ENCODE data around the gene KIF18B.

The KIF18B gene

DNA sequence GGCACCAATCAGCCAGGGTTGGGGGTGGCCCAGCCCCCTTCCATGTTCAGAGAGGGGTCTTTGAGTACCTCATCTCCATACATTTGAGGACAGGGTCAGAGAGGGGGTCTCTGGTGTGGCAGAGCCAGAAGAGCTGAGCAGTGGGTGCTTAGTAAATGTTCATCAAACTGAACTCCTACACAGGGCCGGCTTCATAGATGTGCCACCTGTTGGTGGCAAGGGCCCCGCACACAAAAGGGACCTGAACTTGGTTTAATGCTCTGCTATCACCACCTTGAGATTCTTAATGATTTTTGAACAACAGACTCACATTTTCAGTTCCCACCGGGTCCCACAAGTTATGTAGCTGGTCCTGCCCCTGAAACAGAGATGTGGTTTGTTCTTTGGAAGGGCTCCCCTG, 29.5 kb upstream of the KIF18B start:
- DNase-seq = no peak
- Mint-ChIP-seq H3K4me3 (no peak overlapping the region), H3K4me1 (peaks cover 9% of the 10 kb centered on the region), H3K9me3 (no peaks in the 10 kb centered on the region), H3K27ac (no peak overlapping the region), H3K27me3 (peaks cover 44% of the 10 kb centered on the region)
- no peak for ATAC-seq

DNA sequence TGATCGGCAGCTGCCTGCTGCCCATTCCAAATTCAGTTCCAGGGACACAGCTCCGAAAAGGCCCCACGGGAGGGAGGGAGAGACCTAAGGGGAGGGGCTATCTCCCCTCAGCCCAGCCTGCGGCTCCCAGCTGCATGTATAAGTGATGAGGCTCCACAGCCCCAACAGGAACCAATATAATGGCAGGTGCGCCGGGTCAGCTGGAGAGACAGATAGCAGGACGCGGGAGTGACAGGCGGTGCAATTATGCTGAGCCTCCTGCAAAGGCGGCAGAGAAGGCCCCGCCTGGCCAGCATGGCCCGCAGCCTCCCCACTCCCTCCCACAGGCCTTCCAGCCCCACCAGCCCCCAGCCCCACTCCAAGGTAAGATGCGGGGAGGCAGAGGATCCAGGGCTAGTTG, 28.6 kb upstream of the KIF18B start:
- no peak overlapping the region for H3K4me3 Mint-ChIP-seq
- H3K9me3 Mint-ChIP-seq = no peaks in the 10 kb centered on the region
- peaks cover 17% of the 10 kb centered on the region for H3K4me1 Mint-ChIP-seq
- no peak for DNase-seq
- H3K27ac Mint-ChIP-seq = no peak overlapping the region
- peaks cover 49% of the 10 kb centered on the region for H3K27me3 Mint-ChIP-seq
- ATAC-seq = no peak

DNA sequence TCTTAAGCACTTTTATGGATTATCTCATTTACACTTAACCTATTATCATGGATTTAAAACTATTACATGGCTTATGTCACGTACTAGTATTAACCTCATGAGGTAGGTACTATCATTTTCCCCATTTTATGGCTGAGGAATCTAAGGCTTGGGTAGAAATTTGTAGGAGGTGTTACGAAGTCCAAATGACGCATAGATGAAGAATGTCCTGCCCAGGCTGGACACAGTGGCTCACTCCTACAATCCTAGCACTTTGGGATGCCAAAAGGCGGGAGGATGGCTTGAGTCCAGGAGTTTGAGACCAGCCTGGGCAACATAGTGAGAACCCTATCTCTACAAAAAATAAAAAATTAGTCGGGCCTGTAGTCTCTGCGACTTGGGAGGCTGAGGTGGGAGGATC, 25.4 kb upstream of the KIF18B start:
- no peak for ATAC-seq
- Mint-ChIP-seq H3K27me3 (peaks cover 58% of the 10 kb centered on the region), H3K4me1 (peaks cover 43% of the 10 kb centered on the region), H3K27ac (peak overlapping the region in 1 of 2 donors; percentile 89), H3K9me3 (no peaks in the 10 kb centered on the region), H3K4me3 (peak overlapping the region in 1 of 2 donors; percentile 46)
- no peak for DNase-seq

DNA sequence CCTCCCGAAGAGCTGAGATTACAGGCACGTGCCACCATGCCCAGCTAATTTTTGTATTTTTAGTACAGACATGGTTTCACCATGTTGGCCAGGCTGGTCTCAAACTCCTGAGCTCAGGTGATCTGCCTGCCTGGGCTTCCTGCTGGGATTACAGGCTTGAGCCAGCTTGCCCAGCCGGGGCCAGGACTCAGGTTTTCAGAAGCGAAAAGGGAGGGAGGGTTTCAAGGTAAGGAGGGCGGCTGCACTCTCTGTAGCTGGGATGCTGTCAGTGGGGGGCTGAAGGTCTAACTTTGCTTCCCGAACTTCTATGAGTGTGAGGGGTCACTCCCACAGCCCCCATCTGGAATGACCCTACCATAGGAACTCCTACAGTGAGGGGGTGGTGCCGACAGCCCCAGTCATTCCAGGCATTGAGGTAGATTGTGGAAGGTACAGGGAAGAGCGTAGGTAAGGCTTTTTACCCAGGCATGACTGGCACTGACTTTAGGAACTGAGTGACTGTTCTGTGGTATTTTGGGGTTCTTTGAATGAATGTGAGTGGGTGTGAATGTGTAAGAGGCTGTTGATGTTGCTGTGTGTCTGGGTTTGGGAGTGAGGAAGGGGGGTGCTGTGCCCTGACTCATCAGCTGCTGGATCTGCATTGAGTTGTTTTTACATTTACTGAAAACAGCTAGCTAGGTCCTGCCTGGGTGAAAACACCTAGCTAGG, 24.4 kb upstream of the KIF18B start:
- peak; percentile 52 to 72 for DNase-seq
- Mint-ChIP-seq H3K4me1 (peaks cover 47% of the 10 kb centered on the region), H3K9me3 (no peaks in the 10 kb centered on the region), H3K27me3 (peaks cover 53% of the 10 kb centered on the region), H3K4me3 (no peak overlapping the region), H3K27ac (peak overlapping the region in 1 of 2 donors; percentile 8)
- ATAC-seq = peak; percentile 80

DNA sequence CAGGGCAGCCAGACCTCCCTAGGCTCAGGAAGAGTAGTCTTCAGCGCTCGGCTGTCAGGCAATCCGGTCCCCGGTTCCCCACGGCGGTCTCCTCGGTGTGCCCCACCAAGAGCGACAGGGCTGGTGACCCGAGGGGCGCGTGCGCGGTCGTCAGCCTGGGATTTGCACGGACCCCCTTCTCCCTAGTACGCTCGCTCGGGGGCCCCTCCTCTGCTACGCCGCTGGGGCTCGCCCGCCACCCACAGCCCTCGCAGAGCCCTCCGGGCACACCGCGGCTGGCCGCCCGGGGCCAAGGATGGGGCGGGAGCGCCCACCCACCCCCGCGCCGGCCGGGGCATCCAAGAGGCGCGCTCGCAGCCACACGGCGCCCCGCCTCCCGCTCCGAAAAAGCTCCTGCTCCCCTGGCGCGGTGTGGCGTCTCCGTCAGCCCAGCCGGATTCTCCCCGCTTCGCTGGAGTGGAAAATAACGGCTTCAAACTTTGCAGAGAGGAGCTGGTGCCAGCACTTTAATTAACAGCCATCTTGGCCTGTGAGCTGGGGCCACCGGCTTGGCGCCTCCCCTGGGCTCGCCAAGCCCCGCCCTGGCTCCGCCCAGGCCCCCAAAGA, 22.7 kb upstream of the KIF18B start:
- DNase-seq (peak in 1 of 2 donors; percentile 36), ATAC-seq (no peak)
- Mint-ChIP-seq H3K9me3 (no peaks in the 10 kb centered on the region), H3K4me1 (peaks cover 50% of the 10 kb centered on the region), H3K27ac (no peak overlapping the region), H3K4me3 (peak overlapping the region; percentile 66 to 73), H3K27me3 (peaks cover 62% of the 10 kb centered on the region)

DNA sequence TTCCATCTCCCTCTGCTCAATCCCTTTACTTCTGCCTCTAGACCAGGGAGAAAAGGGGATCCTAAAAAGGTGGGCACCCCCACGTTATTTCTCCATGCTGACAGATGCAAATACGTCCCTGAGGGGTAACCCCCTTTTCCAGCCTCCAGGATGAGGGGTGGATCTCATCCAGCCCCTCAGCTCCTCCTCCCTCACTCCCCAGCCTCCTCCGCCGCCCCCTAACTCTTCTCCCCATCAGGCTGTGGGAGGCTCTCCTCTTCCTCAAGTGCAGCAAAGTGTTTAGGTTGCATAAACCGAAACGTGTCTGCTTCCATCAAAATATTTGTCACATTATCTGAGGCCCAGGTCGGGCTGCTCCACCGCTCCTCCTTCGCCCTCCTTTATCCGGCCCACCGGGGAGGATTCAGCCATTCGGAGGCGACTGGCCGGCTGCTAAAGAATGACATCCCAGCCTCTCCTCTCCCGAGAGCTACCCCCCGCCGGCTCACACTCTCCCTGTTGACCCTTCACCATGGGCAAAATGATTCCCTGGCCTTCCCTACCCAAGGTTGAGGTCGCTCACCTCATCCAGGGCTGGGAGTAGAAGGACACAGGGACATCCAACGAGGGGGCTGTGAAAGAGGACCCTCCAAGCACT, 21.7 kb upstream of the KIF18B start:
- ATAC-seq (no peak), DNase-seq (no peak)
- H3K27me3 Mint-ChIP-seq = peaks cover 65% of the 10 kb centered on the region
- no peaks in the 10 kb centered on the region for H3K9me3 Mint-ChIP-seq
- H3K4me3 Mint-ChIP-seq = peak overlapping the region; percentile 73 to 85
- H3K4me1 Mint-ChIP-seq = peaks cover 50% of the 10 kb centered on the region
- H3K27ac Mint-ChIP-seq = no peak overlapping the region

DNA sequence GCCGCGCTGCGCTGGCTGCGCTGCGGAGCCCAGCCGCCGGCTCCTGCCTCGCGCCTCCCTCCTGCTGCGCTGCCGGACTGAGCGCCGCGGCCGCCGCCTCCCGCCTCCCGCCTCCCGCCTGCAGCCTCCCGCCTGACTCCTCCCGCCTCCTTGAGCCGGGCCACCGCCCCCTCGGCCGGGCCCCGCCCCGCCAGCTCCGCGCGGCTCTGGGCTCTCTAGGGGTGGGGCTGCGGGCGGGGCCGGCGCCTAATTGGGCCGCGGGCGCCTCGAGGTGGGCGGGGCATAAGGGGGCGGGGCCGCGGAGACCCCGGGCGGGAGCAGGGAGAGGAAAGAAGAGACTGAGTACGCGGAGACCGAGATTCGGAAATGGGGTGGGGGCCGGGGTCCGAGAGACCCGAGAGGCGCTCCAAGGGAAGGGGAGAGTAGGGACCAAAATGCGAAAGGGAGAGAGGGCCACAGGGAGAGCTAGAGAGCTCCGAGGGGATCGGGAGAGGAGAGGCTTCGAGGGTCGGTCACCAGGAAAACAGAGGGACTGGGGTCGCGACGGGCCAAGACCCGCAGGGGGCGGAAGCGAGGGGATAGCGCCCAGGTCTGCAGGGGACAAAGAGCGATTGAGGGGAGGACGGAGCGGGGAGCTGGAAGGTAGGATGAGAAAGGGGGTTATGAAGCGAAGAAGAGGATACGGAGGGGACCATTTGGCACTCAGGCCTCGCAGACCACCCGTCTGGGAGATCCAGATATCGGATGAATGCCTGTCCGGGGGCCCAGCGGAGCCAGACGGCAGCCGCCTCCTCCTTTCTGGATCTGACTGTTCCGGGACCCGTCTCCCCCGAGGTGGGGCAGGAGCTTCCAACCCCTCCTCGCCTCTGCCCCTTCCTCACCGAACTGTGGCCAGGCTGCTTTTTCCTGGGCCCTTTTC, 20.9 kb upstream of the KIF18B start, which contains the start of gene C1QL1:
TSS of gene C1QL1 (minus strand) at position 79 of the 919 bp plus-strand sequence. CDS start 255 bp downstream, outside the sequence.
- ATAC-seq (peak; percentile 89), DNase-seq (peak; percentile 81 to 82)
- peak within 1 kb of the TSS; percentile 73 to 85 for H3K4me3 Mint-ChIP-seq
- H3K27me3 Mint-ChIP-seq = peaks cover 73% of the 10 kb centered on the region
- no peaks in the 10 kb centered on the region for H3K9me3 Mint-ChIP-seq
- H3K27ac Mint-ChIP-seq = no peak within 1 kb of the TSS
- peaks cover 50% of the 10 kb centered on the region for H3K4me1 Mint-ChIP-seq

DNA sequence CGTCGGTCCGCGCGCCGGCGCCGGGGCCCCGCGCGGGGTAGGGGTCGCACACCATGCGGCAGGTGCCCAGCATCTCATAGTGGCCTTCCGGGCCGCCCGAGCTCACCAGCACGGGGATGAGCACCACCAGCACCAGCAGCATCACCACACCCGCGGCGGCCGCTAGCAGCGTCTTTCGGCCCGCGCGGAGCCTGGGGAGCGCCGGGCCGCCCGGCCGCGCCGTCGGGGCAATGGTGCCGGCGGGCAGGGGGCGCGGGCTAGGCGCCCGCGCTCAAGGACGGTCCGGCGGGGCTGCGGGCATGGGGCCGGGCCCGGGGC, 20.3 kb upstream of the KIF18B start:
- H3K27ac Mint-ChIP-seq = no peak overlapping the region
- no peaks in the 10 kb centered on the region for H3K9me3 Mint-ChIP-seq
- no peak overlapping the region for H3K4me3 Mint-ChIP-seq
- ATAC-seq = peak; percentile 13
- H3K4me1 Mint-ChIP-seq = peaks cover 49% of the 10 kb centered on the region
- DNase-seq = no peak
- H3K27me3 Mint-ChIP-seq = peaks cover 79% of the 10 kb centered on the region

DNA sequence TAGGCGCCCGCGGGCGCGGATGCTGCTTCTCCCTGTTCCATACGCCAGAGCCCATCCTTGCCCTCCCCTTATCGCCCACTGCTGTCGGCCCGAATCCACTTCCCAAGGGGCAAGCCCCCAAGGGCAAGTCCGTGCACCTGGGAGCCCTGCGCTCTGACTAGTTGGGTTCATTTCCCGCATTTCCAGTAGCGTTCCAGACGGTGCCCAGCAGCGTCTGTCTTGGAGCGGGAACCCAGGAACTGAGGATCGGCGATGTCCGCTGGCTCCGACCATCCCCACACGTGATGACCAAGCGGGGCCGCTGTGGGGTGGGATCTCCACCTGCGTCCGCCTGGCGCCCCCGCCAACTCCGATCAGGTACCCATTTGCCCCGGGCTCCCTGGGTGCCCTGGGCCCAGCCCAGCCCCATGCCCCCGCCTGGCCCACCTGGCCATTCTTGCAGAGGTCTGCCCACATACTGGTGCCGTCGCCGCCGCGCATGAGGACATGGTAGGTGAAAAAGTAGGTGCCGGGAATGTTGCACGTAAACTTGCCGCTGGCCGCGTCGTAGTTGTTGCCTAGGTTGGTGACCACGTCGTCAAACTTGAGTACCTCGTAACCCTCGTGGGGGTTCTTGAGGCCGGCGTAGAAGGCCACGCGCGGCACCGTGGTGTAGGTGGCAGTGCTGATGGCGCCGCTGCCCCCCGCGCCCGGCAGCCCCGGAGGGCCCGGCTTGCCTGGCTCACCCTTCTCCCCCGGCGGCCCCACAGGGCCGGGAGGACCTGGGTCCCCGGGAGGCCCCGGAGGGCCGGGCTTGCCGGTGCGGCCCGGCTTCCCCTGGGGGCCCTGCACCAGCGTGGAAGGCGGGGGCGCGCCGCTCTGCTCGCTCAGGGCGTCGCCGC, 19.7 kb upstream of the KIF18B start:
- Mint-ChIP-seq H3K27ac (no peak overlapping the region), H3K9me3 (no peaks in the 10 kb centered on the region), H3K4me1 (peaks cover 43% of the 10 kb centered on the region), H3K27me3 (peaks cover 84% of the 10 kb centered on the region), H3K4me3 (no peak overlapping the region)
- peak; percentile 8 for ATAC-seq
- DNase-seq = no peak

DNA sequence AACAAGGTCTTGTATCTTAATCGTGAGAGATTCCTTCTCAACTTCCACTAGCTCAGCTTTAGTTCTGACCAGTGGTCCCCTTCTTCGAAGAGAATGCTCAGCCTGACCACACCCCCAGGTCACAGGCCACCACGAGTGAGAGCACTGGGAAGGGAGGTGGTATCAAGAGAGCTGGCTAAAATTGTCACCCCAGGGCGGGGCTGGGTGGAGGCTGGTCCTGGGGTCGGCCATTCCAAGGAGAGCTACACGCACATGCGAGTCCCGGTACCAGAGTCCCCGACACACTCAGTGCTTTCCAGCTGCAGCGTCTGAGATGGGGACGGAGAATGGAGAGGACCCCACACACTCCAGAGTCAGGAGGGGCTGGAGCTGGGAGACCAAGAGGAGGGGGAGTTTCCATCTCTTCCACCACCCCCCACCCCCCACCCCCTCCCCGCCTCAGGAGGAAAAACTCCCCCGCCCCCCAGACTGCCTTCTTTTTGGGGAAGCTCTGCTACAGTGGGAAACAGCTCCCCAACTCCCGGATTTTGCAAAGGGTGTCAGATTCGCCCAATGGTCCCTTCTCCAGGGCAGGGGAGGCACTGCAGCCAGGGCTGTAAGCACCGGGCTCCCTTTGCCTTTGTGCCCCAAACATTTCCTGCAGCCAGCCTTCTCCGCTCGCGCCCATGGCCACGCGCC, 18.9 kb upstream of the KIF18B start:
- Mint-ChIP-seq H3K27ac (no peak overlapping the region), H3K9me3 (no peaks in the 10 kb centered on the region), H3K4me3 (no peak overlapping the region), H3K4me1 (peaks cover 35% of the 10 kb centered on the region), H3K27me3 (peaks cover 88% of the 10 kb centered on the region)
- no peak for ATAC-seq
- DNase-seq = no peak

DNA sequence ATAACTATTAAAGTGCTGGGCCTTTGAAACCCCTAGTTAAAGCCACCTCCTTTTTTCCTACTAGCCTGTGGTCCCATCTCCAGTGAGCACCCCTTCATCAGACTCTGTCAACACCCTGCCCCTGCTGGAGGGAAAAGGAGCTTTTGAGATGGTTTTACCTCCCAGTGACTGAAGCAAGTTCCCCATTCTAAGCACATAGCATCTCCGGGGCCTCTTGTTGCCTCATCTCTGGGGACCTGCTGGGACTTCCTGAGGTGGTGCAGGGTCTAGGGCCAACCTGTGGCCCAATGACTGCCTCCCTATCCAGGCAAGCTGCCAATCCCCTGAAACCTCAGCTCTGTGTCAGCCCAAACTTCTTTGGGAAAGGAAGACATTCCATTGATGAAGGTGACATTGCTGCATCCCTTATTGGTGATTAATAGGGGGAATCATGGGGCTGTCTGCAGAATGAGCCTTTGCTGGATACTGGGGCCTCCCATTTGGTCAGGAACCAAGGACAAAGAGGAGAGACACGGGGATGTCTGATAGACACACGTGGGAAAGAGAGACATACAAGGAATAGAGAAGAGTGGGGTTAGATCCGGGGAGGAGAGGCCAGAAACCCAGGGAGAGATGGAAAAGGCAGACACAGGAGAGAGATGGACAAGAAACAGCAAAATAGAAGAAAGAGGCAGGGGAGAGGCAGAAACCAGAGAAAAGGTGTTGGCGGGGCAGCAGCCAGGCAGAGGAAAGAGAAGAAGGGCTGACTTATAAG, 18.1 kb upstream of the KIF18B start:
- H3K4me1 Mint-ChIP-seq = peaks cover 35% of the 10 kb centered on the region
- H3K9me3 Mint-ChIP-seq = no peaks in the 10 kb centered on the region
- H3K27me3 Mint-ChIP-seq = peaks cover 91% of the 10 kb centered on the region
- no peak for DNase-seq
- H3K27ac Mint-ChIP-seq = no peak overlapping the region
- no peak for ATAC-seq
- no peak overlapping the region for H3K4me3 Mint-ChIP-seq

DNA sequence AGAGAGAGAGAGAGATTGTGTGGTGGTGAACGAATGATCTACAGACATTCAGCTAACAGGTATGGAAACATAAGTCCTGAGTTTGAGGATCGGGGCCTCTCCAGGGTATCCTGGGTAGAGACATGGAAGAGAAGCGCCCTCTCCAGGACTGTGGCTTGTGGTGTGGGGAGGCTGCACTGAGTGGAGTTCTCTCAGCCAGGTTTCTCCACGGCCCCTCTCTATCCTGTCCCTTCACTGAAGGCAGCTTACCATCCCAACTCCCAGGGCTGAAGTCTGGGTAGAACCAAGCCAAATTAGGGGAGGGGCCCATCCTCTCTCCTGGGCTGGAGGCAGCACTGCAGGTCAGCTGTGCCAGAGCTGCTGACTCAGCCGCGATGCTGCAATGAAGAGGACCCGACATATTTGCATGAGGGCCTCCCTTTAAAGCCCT, 14.4 kb upstream of the KIF18B start:
- H3K27ac Mint-ChIP-seq = no peak overlapping the region
- peaks cover 98% of the 10 kb centered on the region for H3K27me3 Mint-ChIP-seq
- H3K4me3 Mint-ChIP-seq = no peak overlapping the region
- DNase-seq = no peak
- H3K9me3 Mint-ChIP-seq = no peaks in the 10 kb centered on the region
- peaks cover 16% of the 10 kb centered on the region for H3K4me1 Mint-ChIP-seq
- ATAC-seq = no peak

DNA sequence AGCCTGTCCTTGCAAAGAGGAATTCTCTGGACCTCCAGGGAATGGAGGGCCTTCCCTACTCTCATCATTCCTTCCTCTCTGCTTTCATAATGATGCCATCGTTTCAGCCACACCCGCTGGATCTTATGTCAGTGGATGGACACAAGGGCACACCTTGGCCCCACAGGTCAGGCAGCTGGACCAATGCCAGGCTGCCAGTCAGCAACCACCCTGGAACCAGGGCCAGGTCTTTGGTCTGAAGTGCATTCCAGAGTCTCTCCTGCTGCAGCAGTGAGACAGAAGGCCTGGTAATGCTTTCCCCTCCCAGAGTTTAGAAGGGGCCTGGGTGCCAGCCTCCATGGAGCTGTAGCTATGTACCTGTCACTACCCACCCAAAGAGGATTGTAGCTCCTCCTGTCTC, 13.1 kb upstream of the KIF18B start:
- DNase-seq (no peak), ATAC-seq (no peak)
- Mint-ChIP-seq H3K4me1 (peaks cover 13% of the 10 kb centered on the region), H3K9me3 (no peaks in the 10 kb centered on the region), H3K4me3 (peak overlapping the region; percentile 12 to 36), H3K27ac (no peak overlapping the region), H3K27me3 (peaks cover 98% of the 10 kb centered on the region)

All from stimulated activated naive CD8-positive, alpha-beta T cell treated with anti-CD3 and anti-CD28 coated beads, Interleukin-15, amount 100 ng/mL, for 72 hours (primary cell).